ENCODE results near the gene CRX.
A peak's percentile ranks its signal among the peaks of the same experiment; 100 is the strongest.
"Not testable (repeated sequence)": the region's sequence is repeated elsewhere in the genome, so short reads cannot be mapped to it uniquely, and the experiment has no call there.

The CRX gene

DNA sequence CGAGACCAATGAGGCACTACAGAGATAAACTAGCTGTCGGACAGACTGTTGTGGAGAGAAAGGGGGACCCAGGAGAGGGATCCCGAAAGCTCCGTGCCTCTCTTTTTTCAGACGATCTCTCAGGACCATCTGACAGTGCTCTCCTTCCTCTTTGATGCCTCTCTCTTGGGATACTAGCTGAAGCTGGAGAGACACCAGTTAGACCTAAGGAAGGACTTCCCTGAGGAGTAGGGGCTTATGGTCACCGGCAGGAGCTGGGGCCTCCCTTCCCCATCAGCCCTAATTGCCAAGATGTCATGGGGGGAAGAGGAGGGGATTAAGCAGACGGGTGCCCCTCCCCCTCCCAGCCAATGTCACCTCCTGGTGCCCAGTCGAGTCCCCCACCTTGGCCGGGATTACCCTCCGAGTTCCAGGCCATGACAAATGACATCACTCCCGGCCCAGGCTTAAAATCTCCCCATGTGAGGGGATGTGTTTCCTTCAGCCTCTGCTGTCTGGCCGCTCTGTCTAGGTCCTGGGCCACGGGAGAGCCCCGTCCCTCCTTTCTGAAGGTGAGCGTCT is at the start of gene CRX:
TSS of gene CRX (plus strand) at position 478 of the 561 bp plus-strand sequence. CDS start 12,507 bp downstream, outside the sequence.
- DNase-seq = no peak

DNA sequence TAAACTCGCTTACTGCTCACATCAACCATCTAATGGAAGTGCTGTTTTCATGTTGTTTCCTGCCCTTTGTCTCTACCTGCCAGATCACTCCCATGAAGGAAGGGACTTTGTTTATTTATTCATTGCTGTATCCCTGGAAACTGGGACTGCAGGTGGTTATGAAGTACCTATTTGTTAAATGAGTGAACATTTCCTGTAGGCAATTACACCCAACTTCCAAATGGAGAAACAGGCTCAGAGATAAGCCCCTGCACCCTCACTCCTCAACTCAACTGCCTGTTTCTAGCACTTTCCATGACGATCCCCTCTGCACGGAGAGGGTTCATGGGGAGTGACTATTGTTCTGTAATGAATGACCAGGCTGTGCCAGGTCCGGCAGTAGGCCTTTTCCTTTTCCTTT is 45.2 kb upstream of the CRX start:
- no peak for DNase-seq

DNA sequence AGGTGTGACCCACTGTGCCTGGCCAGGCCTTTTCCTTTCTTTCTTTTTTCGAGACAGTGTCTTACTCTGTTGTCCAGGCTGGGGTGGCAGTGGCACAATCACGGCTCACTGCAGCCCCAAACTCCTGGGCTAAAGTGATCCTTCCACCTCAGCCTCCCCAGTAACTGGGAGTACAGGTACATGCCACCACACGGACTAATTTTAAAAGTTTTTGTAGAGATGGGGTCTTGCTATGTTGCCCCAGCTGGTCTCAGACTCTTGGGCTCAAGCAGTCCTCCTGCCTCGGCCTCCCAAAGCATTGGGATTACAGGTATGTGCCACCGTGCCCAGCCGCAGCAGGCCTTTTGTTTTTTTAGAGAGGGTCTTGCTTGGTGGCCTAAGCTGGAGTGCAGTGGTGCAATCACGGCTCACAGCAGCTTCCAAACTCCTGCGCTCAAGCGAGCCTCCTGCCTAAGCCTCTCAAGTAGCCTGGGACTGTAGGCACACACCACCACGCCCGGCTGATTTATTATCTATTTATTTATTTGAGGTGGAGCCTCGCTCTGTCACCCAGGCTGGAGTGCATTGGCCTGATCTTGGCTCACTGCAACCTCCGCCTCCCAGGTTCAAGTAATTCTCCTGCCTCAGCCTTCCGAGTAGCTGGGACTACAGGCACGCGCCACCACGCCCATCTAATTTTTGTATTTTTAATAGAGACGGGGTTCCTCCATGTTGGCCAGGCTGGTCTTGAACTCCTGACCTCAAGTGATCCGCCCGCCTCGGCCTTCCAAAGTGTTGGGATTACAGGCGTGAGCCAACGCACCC is 44.3 kb upstream of the CRX start:
- DNase-seq = not testable (repeated sequence)

DNA sequence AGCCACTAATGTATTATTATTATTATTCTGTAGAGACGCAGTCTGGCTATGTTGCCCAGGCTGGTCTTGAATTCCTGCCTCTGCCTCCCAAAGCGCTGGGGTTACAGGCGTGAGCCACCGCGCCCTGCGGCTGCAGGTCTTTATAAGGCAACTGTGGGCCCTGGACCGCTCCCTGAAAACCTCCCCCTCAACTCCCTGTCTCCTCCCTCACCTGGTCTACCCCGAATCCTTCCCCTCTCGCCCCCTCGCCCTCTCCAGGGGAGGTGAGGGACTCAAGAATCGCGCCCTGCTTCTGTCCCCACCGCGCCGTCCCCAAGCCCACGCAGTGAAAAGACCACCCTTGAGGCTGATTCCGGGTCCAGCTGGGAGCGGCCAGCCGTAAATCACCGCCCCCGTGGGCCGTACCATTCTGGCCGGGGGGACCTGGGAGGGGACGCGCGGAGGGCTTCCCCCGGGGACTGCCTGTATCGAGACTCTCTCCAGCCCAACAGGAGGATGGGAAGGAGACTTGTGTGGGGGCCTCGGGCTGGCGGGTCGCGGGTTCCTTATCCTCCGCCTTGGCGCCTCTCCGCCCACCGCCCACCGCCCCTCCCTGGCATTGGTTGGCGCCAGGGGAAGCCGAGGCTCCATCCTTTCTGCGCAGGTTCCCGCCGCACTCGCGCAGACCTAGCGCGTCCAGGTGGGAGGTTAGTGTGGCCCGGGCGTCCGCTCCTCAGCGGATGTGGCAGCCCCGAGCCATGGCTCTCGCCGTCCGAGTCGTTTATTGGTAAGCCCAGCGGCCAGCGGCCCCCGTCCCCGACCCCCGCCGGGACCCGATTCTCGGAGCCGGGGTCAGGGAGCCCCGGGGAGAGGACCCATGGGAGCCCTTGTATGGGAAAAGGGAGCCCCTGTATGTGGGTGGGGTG is 43.4 kb upstream of the CRX start, which contains the start of gene SELENOW:
TSS of gene SELENOW (plus strand) at position 655 of the 905 bp plus-strand sequence. CDS start at position 738, 83 bp downstream.
- DNase-seq = peak; percentile 92

DNA sequence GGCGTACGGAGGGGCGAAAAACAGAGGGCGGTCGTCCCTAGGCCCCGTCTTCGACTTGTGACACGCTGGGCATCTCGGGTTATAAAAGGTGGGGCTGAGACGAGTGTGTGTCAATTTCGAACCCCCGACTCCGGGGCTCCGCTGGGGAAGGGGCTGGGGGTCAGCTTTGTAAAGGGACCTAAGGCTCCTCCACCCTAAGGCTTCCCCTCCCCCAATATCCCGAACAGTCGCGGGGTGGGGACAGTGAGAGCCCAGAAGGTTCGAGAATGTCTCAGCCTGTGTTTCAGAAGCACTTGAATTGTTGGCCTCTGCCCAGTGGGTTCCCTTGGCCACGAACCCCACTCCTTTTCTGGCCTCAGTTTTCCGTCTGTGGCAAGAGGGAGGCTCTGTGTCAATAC is 42.8 kb upstream of the CRX start:
- peak; percentile 76 for DNase-seq

DNA sequence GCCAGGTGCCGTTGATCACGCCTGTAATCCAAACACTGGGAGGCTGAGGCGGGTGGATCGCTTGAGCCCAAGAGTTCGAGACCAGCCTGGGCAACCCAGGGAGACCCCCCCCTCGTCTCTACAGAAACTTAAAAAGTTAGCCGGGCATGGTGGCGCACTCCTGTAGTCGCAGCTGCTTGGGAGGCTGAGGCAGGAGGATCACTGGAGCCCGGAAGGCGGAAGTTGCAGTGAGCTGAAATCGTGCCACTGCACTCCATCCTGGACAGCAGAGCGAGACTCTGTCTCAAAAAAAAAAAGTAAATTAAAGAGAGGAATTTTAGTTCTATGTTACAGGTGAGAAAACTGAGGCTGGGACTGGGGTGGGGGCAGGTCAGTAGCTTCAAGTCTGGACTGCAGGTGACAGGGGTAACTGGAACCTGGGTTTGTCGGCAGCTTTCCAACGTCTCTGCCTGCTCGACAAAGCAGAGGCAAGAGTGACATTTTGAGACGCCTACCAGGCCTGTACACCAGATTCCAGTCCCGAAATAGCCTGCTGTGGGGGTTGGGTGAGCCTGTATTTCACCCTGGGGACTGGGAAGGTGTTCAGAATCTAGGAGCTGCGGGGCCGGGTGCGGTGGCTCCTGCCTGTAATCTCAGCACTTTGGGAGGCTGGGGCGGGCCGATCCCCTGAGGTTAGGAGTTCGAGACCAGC is 42.1 kb upstream of the CRX start:
- DNase-seq = no peak

DNA sequence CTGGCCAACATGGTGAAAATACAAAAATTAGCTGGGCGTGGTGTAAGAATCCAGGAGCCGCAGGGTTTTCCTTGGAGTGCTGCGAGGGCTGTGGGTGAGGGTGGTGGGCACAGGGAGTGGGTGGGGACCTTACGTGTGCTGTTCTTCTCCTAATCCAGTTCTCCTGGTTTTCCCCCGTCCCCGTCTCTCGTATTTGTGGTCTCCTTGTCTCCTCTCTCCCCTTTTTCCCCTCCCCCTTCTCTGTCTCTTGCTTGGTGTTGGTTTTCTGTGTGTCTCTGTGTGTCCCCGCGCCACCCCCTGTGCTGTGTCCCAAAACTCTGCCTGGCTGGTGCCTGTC is 41.6 kb upstream of the CRX start:
- DNase-seq = no peak

DNA sequence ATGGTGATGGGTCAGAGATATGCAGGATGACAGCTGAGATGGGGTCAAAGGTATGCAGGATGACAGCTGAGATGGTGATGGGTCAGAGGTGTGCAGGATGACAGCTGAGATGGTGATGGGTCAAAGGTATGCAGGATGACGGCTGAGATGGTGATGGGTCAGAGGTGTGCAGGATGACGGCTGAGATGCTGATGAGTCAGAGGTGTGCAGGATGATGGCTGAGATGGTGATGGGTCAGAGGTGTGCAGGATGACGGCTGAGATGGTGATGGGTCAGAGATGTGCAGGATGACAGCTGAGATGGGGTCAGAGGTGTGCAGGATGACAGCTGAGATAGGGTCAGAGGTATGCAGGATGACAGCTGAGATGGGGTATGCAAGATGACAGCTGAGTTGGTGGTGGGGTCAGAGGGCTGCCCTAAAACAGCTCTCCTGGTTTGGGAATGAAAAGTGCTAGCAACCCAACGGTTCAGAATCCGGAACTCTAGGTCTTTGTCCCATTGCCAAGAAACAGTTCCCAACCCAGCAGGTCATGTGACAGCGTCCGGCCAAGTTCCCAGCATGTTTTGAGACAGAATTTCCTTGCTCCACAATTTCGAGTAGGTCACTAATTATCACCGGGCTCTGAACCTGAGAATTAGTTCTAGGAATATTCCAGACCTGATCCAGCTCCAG is 40.0 kb upstream of the CRX start:
- no peak for DNase-seq

DNA sequence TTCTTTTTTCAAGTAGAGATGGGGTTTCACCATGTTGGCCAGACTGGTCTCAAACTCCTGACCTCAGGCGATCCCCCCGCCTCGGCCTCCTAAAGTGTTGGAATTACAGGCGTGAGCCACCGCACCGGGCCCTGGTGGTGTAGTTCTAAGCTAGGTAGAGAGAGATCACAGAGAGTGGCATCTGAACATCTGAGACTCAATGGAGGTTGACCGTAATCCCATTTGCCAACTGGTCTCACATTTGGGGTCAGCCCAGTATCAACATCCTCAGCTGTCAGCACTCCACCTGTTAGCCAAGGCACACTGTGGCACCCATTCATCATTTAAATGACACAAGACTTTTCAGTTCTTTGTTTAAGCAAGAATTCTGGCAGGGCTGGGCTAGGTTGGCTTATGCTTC is 35.2 kb upstream of the CRX start:
- DNase-seq = no peak

DNA sequence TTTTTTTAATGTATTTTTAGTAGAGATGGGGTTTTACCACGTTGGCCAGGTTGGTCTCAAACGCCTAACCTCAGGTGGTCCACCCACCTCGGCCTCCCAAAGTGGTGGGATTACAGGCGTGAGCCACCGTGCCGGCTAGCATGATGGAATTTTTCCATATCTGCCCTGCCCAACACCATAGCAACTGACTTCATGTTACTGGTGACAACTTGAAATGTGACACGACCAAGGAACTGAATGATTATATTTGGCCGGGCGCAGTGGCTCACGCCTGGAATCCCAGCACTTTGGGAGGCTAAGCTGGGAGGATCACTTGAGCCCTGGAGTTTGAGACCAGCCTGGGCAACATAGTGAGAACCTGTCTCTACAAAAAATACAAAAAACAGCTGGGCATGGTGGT is 34.4 kb upstream of the CRX start:
- not testable (repeated sequence) for DNase-seq

DNA sequence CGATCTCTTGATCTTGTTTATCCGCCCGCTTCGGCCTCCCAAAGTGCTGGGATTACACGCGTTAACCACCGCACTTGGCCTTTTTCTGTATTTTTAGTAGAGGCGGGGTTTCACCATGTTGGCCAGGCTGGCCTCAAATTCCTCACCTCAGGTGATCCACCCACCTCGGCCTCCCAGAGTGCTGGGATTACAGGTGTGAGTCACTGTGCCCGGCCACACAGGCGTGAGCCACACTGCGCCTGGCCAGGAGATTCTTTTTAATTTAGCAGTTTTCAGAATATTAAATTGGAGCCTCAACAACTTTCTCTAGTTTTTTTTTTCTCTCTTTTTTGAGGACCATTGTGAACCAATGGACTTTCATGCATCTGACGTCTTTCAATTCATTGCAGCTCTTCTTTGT is 31.9 kb upstream of the CRX start:
- DNase-seq = not testable (repeated sequence)

DNA sequence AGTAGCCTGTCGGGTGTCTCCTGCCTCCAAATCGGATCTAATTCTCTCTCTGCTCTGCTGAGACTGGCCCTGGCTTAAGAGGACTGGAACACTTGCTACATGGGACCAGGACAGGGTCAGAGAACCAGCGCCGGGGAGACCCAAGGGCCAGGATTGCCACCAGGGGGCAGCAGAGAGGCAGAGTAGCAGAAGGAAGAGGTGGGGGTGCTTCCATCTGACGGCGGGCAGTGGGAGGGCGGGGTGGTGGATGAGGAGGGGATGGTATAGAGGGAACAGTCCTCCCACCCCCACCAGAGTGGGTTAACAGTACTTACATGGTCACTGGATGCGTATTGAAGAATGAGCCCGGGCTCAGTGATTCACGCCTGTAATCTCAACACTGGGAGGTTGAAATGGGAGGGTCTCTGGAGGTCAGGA is 31.3 kb upstream of the CRX start:
- peak; percentile 94 for DNase-seq

DNA sequence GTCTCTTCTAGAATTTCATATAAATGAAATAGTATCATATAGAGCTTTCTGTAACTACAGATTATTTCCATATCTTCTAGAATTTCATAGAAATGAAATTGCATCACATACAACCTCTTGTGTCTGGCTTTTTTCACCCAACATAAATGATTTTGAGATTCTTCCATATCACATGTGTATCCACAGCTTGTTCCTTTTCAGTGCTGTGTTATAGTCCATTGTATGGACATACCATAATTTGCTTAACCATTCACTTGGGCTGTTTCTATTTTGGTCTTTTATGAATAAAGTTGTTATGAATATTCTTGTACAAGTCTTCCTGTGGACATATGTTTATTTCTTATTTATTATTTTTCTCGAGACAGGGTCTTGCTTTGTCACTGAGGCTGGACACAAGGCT is 29.1 kb upstream of the CRX start:
- no peak for DNase-seq

DNA sequence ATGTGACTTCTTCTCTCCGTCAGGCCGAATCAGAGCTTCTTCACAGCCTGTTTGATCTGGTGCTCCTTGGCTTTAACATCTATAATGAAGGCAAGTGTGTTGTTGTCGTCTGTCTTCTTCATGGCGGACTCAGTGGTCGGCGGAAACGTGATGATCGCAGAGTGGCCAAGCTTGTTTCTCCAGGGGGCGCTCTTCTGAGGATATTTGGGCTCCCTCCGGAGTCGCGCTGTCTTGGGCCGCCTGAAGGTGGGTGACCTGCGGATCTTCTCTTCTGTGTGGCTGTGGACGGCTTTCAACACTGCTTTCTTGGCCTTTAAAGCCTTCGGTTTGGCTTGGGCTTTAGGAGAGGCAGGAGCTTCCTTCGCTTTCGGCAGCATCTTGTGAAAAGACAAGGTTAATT is 27.2 kb upstream of the CRX start:
- no peak for DNase-seq

DNA sequence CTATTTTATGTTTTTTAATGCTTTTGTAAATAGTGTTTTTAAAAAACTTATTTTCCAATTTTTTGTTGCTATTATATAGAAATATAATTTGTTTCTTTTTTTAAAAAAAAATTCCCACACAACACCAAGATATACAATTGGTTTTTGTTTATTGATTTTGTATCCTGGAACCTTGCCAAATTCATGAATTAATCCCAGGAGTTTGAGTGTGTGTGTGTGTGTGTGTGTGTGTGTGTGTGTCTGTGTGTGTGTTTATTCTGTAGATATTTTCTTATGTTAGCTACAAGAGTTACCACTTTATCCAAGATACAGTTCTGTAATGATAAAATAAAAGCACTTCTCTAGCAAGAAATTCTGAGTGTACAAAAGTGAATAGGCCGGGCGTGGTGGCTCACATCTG is 25.0 kb upstream of the CRX start:
- DNase-seq = no peak

DNA sequence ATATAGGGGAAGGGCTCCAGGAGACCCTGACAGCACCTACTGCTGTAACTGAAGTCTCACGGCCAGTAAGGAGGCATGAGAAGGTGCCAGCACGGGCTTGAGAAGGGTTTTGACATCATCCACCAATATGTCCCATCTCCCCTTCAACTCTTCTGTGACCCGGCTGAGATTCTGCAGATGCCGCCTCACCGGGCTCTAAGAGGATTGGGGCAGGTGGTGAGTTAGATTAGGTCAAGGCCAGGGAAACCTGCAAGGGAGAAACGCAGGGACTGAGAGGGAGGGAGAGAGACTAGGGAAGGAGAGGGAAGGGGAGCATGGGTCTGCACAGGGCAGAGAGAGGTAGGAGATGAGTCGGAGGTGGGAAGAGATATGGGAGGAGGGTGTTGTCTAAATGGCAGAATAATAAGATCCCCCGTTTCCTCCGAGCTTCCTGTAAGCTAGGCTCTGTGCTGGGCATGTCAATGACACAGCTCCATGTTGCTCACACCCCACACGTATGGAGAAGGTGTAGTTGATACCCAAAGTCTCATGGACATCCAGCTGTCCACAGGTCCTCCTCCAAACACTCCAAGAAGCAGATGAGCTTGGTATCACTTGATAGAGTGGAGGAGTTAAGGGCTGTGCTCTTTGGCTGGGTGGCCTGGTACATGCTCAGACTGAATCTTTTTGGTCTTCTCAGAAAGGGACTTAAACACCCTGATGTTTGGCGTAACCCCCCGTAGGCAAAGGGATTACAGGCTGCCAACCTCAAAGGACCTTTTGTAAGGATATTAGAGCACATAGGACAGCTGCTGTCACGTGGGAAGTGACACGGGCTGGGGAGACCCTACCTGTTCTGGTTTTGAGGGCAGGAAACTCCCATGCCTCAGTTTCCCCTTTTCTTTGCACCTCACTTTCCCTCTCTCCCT is 23.5 kb upstream of the CRX start:
- no peak for DNase-seq

DNA sequence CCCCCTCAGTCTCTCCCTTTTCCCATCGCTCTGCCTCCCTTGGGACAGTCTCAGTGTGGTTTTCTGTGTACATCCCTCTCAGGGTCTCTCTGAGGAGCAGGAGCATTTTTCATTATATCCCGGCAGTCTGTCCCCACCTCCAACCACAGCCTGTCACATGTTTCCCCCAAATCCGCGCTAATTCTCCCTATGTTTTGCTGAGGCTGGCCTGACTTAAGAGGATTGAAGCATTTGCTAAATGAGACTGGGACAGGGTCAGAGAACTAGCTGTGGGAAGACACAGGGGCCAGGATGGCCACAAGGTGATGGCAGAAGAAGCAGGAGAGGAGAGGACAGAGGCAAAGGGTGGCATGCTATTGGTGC is 22.9 kb upstream of the CRX start:
- no peak for DNase-seq

DNA sequence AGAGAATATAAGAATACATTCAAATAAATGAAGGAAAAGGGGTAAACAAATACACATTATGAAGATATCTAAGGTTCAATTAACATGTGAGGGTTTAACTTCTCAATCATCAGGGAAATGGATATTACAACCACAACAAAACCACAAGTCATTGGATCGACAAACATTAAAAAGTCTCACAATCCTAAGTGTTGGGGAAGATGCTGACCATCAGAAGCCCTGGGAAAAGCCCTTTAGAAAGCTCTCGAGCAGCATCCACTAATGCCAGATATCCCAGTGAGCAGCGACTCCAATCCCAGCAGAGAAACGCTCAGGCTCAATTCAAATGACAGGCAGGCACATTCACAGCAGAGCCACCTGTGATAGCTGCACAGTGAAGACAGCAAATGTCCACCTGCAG is 20.5 kb upstream of the CRX start:
- DNase-seq = no peak

DNA sequence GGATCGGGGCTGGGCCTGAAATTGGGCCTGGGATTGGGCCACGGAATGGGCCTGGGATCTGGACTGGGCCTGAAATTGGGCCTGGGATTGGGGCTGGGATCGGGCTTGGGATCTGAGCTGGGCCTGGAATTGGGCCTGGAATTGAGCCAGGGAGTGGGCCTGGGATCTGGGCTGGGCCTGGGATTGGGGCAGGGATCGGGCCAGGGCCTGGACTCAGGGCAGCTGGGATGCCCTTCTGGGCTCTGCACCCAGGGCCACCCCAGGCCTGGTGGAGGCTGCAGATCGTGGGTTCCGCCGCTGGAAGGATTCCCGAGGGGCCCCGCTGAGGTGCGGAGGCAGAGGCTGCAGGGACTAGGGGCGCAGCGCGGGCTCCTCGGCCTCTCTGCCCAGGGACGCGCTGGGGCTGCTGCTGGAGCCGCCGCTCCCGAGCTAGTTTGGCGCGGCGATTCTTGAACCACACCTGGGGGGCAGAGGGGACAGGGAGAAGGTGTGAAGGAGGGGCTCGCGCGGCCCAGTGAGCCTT is 19.2 kb upstream of the CRX start:
- no peak for DNase-seq

DNA sequence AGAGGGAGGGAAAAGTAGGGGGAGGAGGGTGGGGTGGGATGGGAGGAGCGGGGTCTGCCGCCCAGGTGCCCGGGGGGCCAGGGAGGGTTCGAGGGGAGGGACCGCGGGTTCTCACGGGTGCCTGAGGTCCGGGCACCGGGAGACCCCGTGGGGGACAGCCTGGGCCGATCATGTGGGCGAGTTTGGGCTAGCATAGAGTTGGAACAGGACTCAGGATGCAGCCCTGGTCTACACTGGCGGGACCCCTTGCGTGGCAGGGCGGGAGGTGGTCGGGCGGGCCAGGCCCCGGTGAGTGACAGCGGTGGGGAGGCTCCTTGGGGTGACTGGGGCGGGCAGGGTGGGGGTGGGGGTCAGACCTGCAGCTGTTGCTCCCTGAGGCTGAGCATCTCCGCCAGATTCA is 18.6 kb upstream of the CRX start:
- DNase-seq = not testable (repeated sequence)

DNA sequence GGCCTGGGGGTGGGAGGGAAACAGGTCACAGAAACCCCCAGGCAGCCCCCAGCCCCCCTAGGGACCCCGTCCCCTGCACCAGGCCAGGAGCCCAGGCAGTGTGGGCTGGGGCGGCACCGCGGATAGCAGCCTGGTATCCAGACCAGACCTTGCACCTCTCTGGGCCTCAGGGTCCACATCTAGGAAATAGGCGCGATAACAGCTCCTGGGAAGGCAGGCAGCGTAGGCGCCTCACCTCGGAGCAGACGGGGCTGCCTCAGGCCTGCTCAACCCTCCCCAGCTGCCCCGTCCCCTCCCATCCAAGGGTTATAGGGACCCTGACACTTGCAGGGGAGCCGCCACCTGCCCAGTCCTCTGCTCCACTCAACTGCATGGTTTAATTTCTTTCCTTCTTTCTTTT is 18.1 kb upstream of the CRX start:
- not testable (repeated sequence) for DNase-seq
